Testis (tissue), 5 donors: Measurements from ENCODE around the gene NDST4. TPM values are rescaled to one million over a fixed set of nuclear protein-coding genes. Genes with fewer than 3 reads are reported as not detected.

ENCODE experiments used
- DNase-seq: peaks from one replicate; pipeline ENCODE4 v3.0.0-alpha.2; 2019
- H3K27ac ChIP-seq, 2 donors: fragments of 200-600 bp; sonication (generic); one replicate each; pipeline ENCODE4 v1.5.1; 2019
- H3K27me3 ChIP-seq: fragments of 200-600 bp; sonication (generic); one replicate; pipeline ENCODE4 v1.5.1; 2019
- H3K36me3 ChIP-seq: fragments of 200-600 bp; sonication (generic); one replicate; pipeline ENCODE4 v1.5.1; 2017; ENCODE audit warnings: low read depth; ENCODE audit errors: missing control alignments
- H3K4me1 ChIP-seq: fragments of 200-600 bp; sonication (generic); one replicate; pipeline ENCODE4 v1.5.1; 2019
- H3K4me3 ChIP-seq, 2 donors: fragments of 200-600 bp; sonication (generic); one replicate each; pipeline ENCODE4 v1.5.1; 2017 to 2019
- H3K9me3 ChIP-seq: fragments of 200-600 bp; sonication (generic); one replicate; pipeline ENCODE4 v1.5.1; 2017
- CTCF ChIP-seq, 3 experiments: fragments of 450-650 bp in 2 of 3; fragments of 200-600 bp in 1 of 3; sonication (generic) in 1 of 3; IDR thresholded peaks; one replicate each; pipeline ENCODE4 v1.5.1; 2016 to 2019; ENCODE audit warnings: antibody characterized with exemption in 3 of 3, mild to moderate bottlenecking in 2 of 3, moderate library complexity in 1 of 3
- POLR2A ChIP-seq: fragments of 450-650 bp; IDR thresholded peaks from one replicate; pipeline ENCODE4 v1.6.1; 2017; ENCODE audit warnings: antibody characterized with exemption, mild to moderate bottlenecking, moderate library complexity
- WGBS, 2 donors: methylation state at CpG; one replicate each; pipeline ENCODE4 v1.1.5; 2018; 5-methylcytosine and 5-hydroxymethylcytosine counted together
- intact Hi-C: fragments of 100-400 bp; cut with DNase I; formaldehyde crosslinking; loops from one replicate; pipeline ENCODE4 v1.15.1; 2023; ENCODE audit warnings: low total_unique reads
- long read RNA-seq, 2 donors: transcript quantifications; one replicate each; lab custom pipeline, GENCODE V29; 2026
- polyA plus RNA-seq: library from polyadenylated mRNA; stranded (reverse); fragments of 350-450 nt; fragmentation: Illumina TruSeq; extraction: RNeasy Lipid Tissue Mini Kit (QIAGEN cat#74804); gene quantifications from one replicate; pipeline ENCODE4 v1.2.3, GENCODE V29; 2014; ENCODE audit warnings: low read depth, low replicate concordance; ENCODE audit not compliant: insufficient read depth
- total RNA-seq, 2 donors: library from RNA; depleted of rRNA; stranded (reverse); fragments of >200 nt; gene quantifications; one replicate each; pipeline ENCODE4 v1.2.3, GENCODE V29; 2016

The NDST4 gene
- total RNA-seq (under 1 TPM; 0.55 to 0.99 TPM), polyA plus RNA-seq (0.41 TPM)
- long read RNA-seq, donor 1: 0 reads
- long read RNA-seq, donor 2: 0 reads

- peak; percentile 19 for DNase-seq
- H3K27me3 ChIP-seq: no peaks in the 10 kb centered on the region
- no peaks in the 10 kb centered on the region for H3K4me1 ChIP-seq
- H3K4me3 ChIP-seq: no peak within 1 kb of the TSS
- H3K9me3 ChIP-seq: no peaks in the 10 kb centered on the region
- TF ChIP-seq CTCF (IDR thresholded peaks at IDR 0.05): no peak
- no peak for TF ChIP-seq POLR2A
- no peak within 1 kb of the TSS for H3K27ac ChIP-seq
- WGBS, 2 donors: 6 to 11% methylated on average over 10 of the region's 10 CpGs
- intact Hi-C loops: no loop called here
- H3K36me3 ChIP-seq: no peaks in the 10 kb centered on the region
Observed at GRCh38 chr4:115113506-115114106, at the start of gene NDST4. Gene NDST4, minus strand, starts transcription at chr4:115113620. Its CDS starts 36,584 bp downstream, at chr4:115077036.

- H3K4me1 ChIP-seq: no peaks in the 10 kb centered on the region
- intact Hi-C loops: no loop called here
- WGBS, 2 donors: 53 to 70% methylated on average over 1 of the region's 1 CpG
- no peak for DNase-seq
- H3K4me3 ChIP-seq: no peak overlapping the region
- H3K27me3 ChIP-seq: no peaks in the 10 kb centered on the region
- no peak overlapping the region for H3K27ac ChIP-seq
- H3K9me3 ChIP-seq: no peaks in the 10 kb centered on the region
- TF ChIP-seq POLR2A (no peak), CTCF (IDR thresholded peaks at IDR 0.05) (no peak)
- H3K36me3 ChIP-seq: no peaks in the 10 kb centered on the region
Observed at GRCh38 chr4:115159141-115159540, 45.7 kb upstream of the NDST4 start.

GRCh38 chr4:115158296-115158695 lies 44.9 kb upstream of the NDST4 start:
- Histone ChIP-seq H3K36me3 (no peaks in the 10 kb centered on the region), H3K4me1 (no peaks in the 10 kb centered on the region), H3K4me3 (no peak overlapping the region), H3K27ac (no peak overlapping the region), H3K27me3 (no peaks in the 10 kb centered on the region), H3K9me3 (no peaks in the 10 kb centered on the region)
- no peak for DNase-seq
- 87 to 88% methylated on average over 2 of the region's 2 CpGs for WGBS, 2 donors
- TF ChIP-seq POLR2A (no peak), CTCF (IDR thresholded peaks at IDR 0.05) (no peak)
- intact Hi-C loops: no loop called here

- no peak for DNase-seq
- Histone ChIP-seq H3K36me3 (no peaks in the 10 kb centered on the region), H3K27ac (no peak overlapping the region), H3K9me3 (no peaks in the 10 kb centered on the region), H3K27me3 (no peaks in the 10 kb centered on the region), H3K4me1 (no peaks in the 10 kb centered on the region), H3K4me3 (no peak overlapping the region)
- TF ChIP-seq POLR2A: no peak
- no peak for TF ChIP-seq CTCF (IDR thresholded peaks at IDR 0.05)
- intact Hi-C loops: no loop called here
Observed at GRCh38 chr4:115154826-115155225, 41.4 kb upstream of the NDST4 start.

- H3K27ac ChIP-seq: no peak overlapping the region
- no peak overlapping the region for H3K4me3 ChIP-seq
- DNase-seq: no peak
- intact Hi-C loops: no loop called here
- H3K36me3 ChIP-seq: no peaks in the 10 kb centered on the region
- no peaks in the 10 kb centered on the region for H3K27me3 ChIP-seq
- H3K4me1 ChIP-seq: no peaks in the 10 kb centered on the region
- no peak for TF ChIP-seq CTCF (IDR thresholded peaks at IDR 0.05)
- no peak for TF ChIP-seq POLR2A
- H3K9me3 ChIP-seq: no peaks in the 10 kb centered on the region
Observed at GRCh38 chr4:115152965-115153364, 39.5 kb upstream of the NDST4 start.
